Measurements from ENCODE around the gene NEMP1. TPM values are rescaled to one million over a fixed set of nuclear protein-coding genes. Genes with fewer than 3 reads are reported as not detected.
"Not testable (repeated sequence)": the region's sequence is repeated elsewhere in the genome, so short reads cannot be mapped to it uniquely, and the experiment has no call there.

Gene NEMP1
- total and polyA plus RNA-seq, 7 donors, result 1.3 to 3.2 (median 2.4) TPM

GRCh38 chr12:57057067-57057751, 21.4 kb downstream of the NEMP1 start:
- no peak overlapping the region for H3K27ac ChIP-seq
- no peaks in the 10 kb centered on the region for H3K27me3 ChIP-seq (ENCODE audit: insufficient read depth in 3 of 3, low read length in 2 of 3)
- no peaks in the 10 kb centered on the region for H3K9me3 ChIP-seq
- H3K4me1 ChIP-seq, result no peaks in the 10 kb centered on the region
- WGBS, 3 donors, result 88 to 95% (median 92%) methylated on average over 6 of the region's 6 CpGs
- ATAC-seq (no peak), DNase-seq (no peak)
- H3K36me3 ChIP-seq (ENCODE audit: insufficient read depth in 1 of 2, low read depth in 1 of 2), result peaks cover 8 to 40% of the 10 kb centered on the region in 2 donors
- no peak for TF ChIP-seq CTCF (IDR thresholded peaks at IDR 0.05)
- no peak overlapping the region for H3K4me3 ChIP-seq
- intact Hi-C loops (cut with DNase I), result no loop called here

GRCh38 chr12:57055824-57056223, 22.8 kb downstream of the NEMP1 start:
- no peak overlapping the region for H3K4me3 ChIP-seq
- no peak for TF ChIP-seq CTCF (IDR thresholded peaks at IDR 0.05)
- H3K4me1 ChIP-seq, result no peaks in the 10 kb centered on the region
- WGBS, 3 donors, result 57 to 76% (median 59%) methylated on average over 3 of the region's 3 CpGs
- ATAC-seq, result no peak
- no peaks in the 10 kb centered on the region for H3K9me3 ChIP-seq
- H3K36me3 ChIP-seq (ENCODE audit: insufficient read depth in 1 of 2, low read depth in 1 of 2), result peaks cover 8 to 39% of the 10 kb centered on the region in 2 donors
- intact Hi-C loops (cut with DNase I), result no loop called here
- no peak for DNase-seq
- no peak overlapping the region for H3K27ac ChIP-seq
- no peaks in the 10 kb centered on the region for H3K27me3 ChIP-seq (ENCODE audit: insufficient read depth in 3 of 3, low read length in 2 of 3)

- intact Hi-C loops (cut with DNase I); H3K9me3 ChIP-seq; H3K4me1 ChIP-seq; H3K27me3 ChIP-seq (ENCODE audit: insufficient read depth in 3 of 3, low read length in 2 of 3); H3K27ac ChIP-seq; H3K4me3 ChIP-seq; DNase-seq; ATAC-seq: not testable (repeated sequence)
- peaks cover 4 to 19% of the 10 kb centered on the region in 2 donors for H3K36me3 ChIP-seq (ENCODE audit: insufficient read depth in 1 of 2, low read depth in 1 of 2)
- WGBS, 3 donors, result 95 to 99% (median 96%) methylated on average over 4 of the region's 4 CpGs
These were observed 24.7 kb downstream of the NEMP1 start for GRCh38 chr12:57053901-57054300.

- H3K27me3 ChIP-seq (ENCODE audit: insufficient read depth in 3 of 3, low read length in 2 of 3); intact Hi-C loops (cut with DNase I); H3K9me3 ChIP-seq; H3K4me3 ChIP-seq; DNase-seq; ATAC-seq; H3K27ac ChIP-seq; H3K4me1 ChIP-seq: not testable (repeated sequence)
- 96 to 99% (median 97%) methylated on average over 4 of the region's 4 CpGs for WGBS, 3 donors
- peaks cover 0 to 12% of the 10 kb centered on the region in 2 donors for H3K36me3 ChIP-seq (ENCODE audit: insufficient read depth in 1 of 2, low read depth in 1 of 2)
These were observed 25.4 kb downstream of the NEMP1 start for GRCh38 chr12:57053146-57053545.

- no peak for TF ChIP-seq CTCF (IDR thresholded peaks at IDR 0.05)
- Histone ChIP-seq H3K4me3 (no peak overlapping the region), H3K27me3 (ENCODE audit: insufficient read depth in 3 of 3, low read length in 2 of 3) (no peaks in the 10 kb centered on the region), H3K4me1 (no peaks in the 10 kb centered on the region), H3K36me3 (ENCODE audit: insufficient read depth in 1 of 2, low read depth in 1 of 2) (no peaks in the 10 kb centered on the region), H3K27ac (no peak overlapping the region), H3K9me3 (no peaks in the 10 kb centered on the region)
- WGBS, 3 donors, result 85 to 97% (median 96%) methylated on average over 1 of the region's 1 CpG
- ATAC-seq, result no peak
- intact Hi-C loops (cut with DNase I), result no loop called here
- DNase-seq, result no peak
These were observed 27.6 kb downstream of the NEMP1 start for GRCh38 chr12:57051011-57051410.

GRCh38 chr12:57049890-57050289, 28.7 kb downstream of the NEMP1 start, which contains the start of gene MYO1A:
MYO1A (minus strand) TSS chr12:57050129; CDS start chr12:57048323, 1,806 bp downstream.
- Histone ChIP-seq H3K4me3 (no peak within 1 kb of the TSS), H3K9me3 (no peaks in the 10 kb centered on the region), H3K27ac (no peak within 1 kb of the TSS), H3K36me3 (ENCODE audit: insufficient read depth in 1 of 2, low read depth in 1 of 2) (no peaks in the 10 kb centered on the region), H3K4me1 (no peaks in the 10 kb centered on the region), H3K27me3 (ENCODE audit: insufficient read depth in 3 of 3, low read length in 2 of 3) (no peaks in the 10 kb centered on the region)
- no peak for ATAC-seq
- DNase-seq, result no peak
- intact Hi-C loops (cut with DNase I), result no loop called here
- WGBS, 3 donors, result 25 to 48% (median 35%) methylated on average over 2 of the region's 2 CpGs
- no peak for TF ChIP-seq CTCF (IDR thresholded peaks at IDR 0.05)
